ENCODE results near the gene MTG2. TPM values are rescaled to one million over a fixed set of nuclear protein-coding genes. Genes with fewer than 3 reads are reported as not detected.

Gene MTG2
- total and polyA plus RNA-seq, 2 donors from 2014 or later: 36.1 to 45.2 TPM

DNA sequence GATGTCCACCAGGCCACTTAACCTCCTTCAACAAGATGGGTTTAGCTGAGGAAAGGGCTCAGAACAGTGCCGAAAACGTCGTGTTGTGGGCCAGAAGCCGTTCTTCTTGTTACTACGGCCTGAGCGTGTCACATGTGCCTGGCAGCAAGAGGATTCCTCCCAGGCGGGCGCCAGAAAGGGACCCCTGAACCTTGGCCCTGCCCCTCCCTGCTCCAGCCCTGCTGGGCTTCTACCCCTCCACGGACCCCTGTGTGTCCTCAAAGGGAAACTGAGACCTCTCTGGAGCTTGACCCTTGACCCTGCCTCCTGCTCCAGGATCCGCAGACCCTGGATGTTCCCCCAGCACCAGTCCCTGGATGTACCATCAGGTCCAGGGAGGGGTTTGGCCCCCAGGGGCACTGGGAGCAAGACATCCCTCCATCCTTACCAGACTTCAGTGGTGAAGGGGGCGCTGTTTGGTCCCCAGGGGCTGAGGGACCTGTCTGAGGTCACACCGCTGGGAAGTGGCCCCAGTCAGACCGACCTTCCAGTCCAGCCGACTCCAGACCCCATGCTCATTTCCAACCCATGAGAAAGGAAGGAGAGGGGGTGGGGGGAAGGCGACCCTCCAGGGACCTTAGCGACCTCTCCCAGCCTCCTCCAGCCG lies 27.1 kb downstream of the MTG2 start:
- no peaks in the 10 kb centered on the region for H3K9me3 ChIP-seq (ENCODE audit: control insufficient read depth in 2 of 3, insufficient read depth in 1 of 3, low read length in 3 of 3)
- H3K4me1 ChIP-seq (ENCODE audit: control insufficient read depth in 2 of 3, insufficient read depth in 2 of 3, low read depth in 1 of 3, low read length in 3 of 3): no peaks in the 10 kb centered on the region
- no peak for FAIRE-seq
- no peak overlapping the region for H3K27ac ChIP-seq (ENCODE audit: low read depth in 2 of 2, low read length in 2 of 2)
- DNase-seq: peak in 1 of 5 donors; percentile 65
- no peaks in the 10 kb centered on the region for H3K36me3 ChIP-seq (ENCODE audit: control insufficient read depth in 2 of 3, insufficient read depth in 3 of 3, low read length in 3 of 3)
- peaks cover 2% of the 10 kb centered on the region for H3K27me3 ChIP-seq (ENCODE audit: control insufficient read depth, insufficient read depth, low read length)
- no peak overlapping the region for H3K4me3 ChIP-seq (ENCODE audit: low read length in 3 of 3)
- intact Hi-C loops (cut with DNase I): no loop called here
- H3K9ac ChIP-seq (ENCODE audit: low read length in 3 of 3): no peak overlapping the region
- TF ChIP-seq CTCF (IDR thresholded peaks at IDR 0.05; ENCODE audit: borderline replicate concordance, extremely low read depth, insufficient read depth): no peak

DNA sequence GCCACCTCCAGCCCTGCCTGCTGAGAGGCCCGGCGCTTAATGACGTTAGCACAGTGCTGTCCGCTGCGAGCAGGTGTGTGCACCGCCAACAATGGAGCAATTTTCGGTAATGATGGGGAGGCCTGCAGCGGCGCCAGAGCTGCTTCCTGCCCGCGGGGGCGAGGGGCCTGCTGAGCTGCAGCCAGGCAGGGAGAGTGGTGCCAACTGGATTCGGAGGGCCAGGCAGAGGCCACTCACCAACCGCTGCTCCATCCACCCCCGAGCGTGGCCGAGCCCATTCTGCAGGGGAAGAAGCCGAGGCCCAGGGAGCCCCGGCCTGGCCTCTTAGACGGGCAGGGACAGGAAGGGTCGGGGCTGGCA lies 27.6 kb downstream of the MTG2 start:
- FAIRE-seq (no peak), DNase-seq (peak in 1 of 5 donors; percentile 71)
- intact Hi-C loops (cut with DNase I): no loop called here
- no peak overlapping the region for H3K4me3 ChIP-seq (ENCODE audit: low read length in 3 of 3)
- H3K36me3 ChIP-seq (ENCODE audit: control insufficient read depth in 2 of 3, insufficient read depth in 3 of 3, low read length in 3 of 3): no peaks in the 10 kb centered on the region
- TF ChIP-seq CTCF (IDR thresholded peaks at IDR 0.05; ENCODE audit: borderline replicate concordance, extremely low read depth, insufficient read depth): no peak
- H3K9ac ChIP-seq (ENCODE audit: low read length in 3 of 3): no peak overlapping the region
- H3K27ac ChIP-seq (ENCODE audit: low read depth in 2 of 2, low read length in 2 of 2): no peak overlapping the region
- H3K4me1 ChIP-seq (ENCODE audit: control insufficient read depth in 2 of 3, insufficient read depth in 2 of 3, low read depth in 1 of 3, low read length in 3 of 3): no peaks in the 10 kb centered on the region
- no peaks in the 10 kb centered on the region for H3K9me3 ChIP-seq (ENCODE audit: control insufficient read depth in 2 of 3, insufficient read depth in 1 of 3, low read length in 3 of 3)
- H3K27me3 ChIP-seq (ENCODE audit: control insufficient read depth, insufficient read depth, low read length): peaks cover 2% of the 10 kb centered on the region

DNA sequence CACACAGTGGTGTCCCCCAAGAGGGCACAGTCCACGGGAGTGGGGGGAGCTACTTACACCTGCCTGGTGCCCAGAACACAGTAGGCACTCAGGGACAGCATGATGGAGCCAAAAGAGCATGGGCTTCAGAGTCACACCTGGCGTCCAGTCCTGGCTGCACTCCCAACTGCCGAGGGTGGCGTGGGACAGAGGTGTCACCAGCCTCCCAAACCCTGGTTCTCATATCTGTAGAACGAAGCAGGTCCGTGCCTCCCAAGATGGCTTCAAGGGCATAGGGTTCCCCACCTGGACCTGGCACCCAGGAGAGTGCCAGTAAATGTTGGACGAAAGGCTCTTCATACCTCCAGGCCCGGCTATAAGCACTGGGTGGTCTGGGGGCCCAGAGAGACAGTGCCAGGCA lies 28.4 kb downstream of the MTG2 start:
- TF ChIP-seq CTCF (IDR thresholded peaks at IDR 0.05; ENCODE audit: borderline replicate concordance, extremely low read depth, insufficient read depth): no peak
- intact Hi-C loops (cut with DNase I): no loop called here
- FAIRE-seq: no peak
- Histone ChIP-seq H3K4me3 (ENCODE audit: low read length in 3 of 3) (no peak overlapping the region), H3K27ac (ENCODE audit: low read depth in 2 of 2, low read length in 2 of 2) (no peak overlapping the region), H3K4me1 (ENCODE audit: control insufficient read depth in 2 of 3, insufficient read depth in 2 of 3, low read depth in 1 of 3, low read length in 3 of 3) (no peaks in the 10 kb centered on the region), H3K9me3 (ENCODE audit: control insufficient read depth in 2 of 3, insufficient read depth in 1 of 3, low read length in 3 of 3) (no peaks in the 10 kb centered on the region), H3K36me3 (ENCODE audit: control insufficient read depth in 2 of 3, insufficient read depth in 3 of 3, low read length in 3 of 3) (no peaks in the 10 kb centered on the region), H3K9ac (ENCODE audit: low read length in 3 of 3) (no peak overlapping the region), H3K27me3 (ENCODE audit: control insufficient read depth, insufficient read depth, low read length) (peaks cover 2% of the 10 kb centered on the region)
- peak in 1 of 5 donors; percentile 38 for DNase-seq

Measured in kidney (tissue), 14 donors.